CD14-positive monocyte (primary cell): ENCODE results near the gene NT5E. TPM values are rescaled to one million over a fixed set of nuclear protein-coding genes. Genes with fewer than 3 reads are reported as not detected.

ENCODE experiments used
- DNase-seq, 3 donors: peaks; one replicate each; pipeline ENCODE4 v3.0.0-alpha.2; 2011 to 2022
- H2AFZ ChIP-seq: 2 replicates; pipeline ENCODE4 v1.6.0; 2012; ENCODE audit warnings: mild to moderate bottlenecking, low read depth, low read length, inconsistent platforms; ENCODE audit not compliant: insufficient read depth, poor library complexity, severe bottlenecking
- H3K27ac ChIP-seq, 2 donors: 1 replicate in 1 of 2; 2 replicates in 1 of 2; pipeline ENCODE4 v1.5.1; 2012 to 2013; ENCODE audit warnings: low read length in 2 of 2, control low read depth in 1 of 2, inconsistent platforms in 1 of 2, low read depth in 1 of 2, mild to moderate bottlenecking in 1 of 2
- H3K27me3 ChIP-seq, 2 donors: one replicate each; pipeline versions ENCODE4 v1.6.0 to v1.6.1; 2011 to 2013; ENCODE audit warnings: low read length in 2 of 2; ENCODE audit not compliant: control insufficient read depth in 2 of 2, insufficient read depth in 2 of 2
- H3K36me3 ChIP-seq, 2 donors: replicated peaks in 1 of 2; 1 replicate in 1 of 2; 2 replicates in 1 of 2; pipeline versions ENCODE4 v1.5.1 to v1.6.1; 2012 to 2013; ENCODE audit warnings: low read length in 2 of 2, control low read depth in 1 of 2, inconsistent platforms in 1 of 2, mild to moderate bottlenecking in 1 of 2; ENCODE audit not compliant: insufficient read depth in 2 of 2, control insufficient read depth in 1 of 2
- H3K4me1 ChIP-seq, 2 donors: 1 replicate in 1 of 2; 2 replicates in 1 of 2; pipeline versions ENCODE4 v1.5.1 to v1.6.1; 2012 to 2013; ENCODE audit warnings: low read length in 2 of 2, control low read depth in 1 of 2, inconsistent platforms in 1 of 2, mild to moderate bottlenecking in 1 of 2, moderate library complexity in 1 of 2; ENCODE audit not compliant: insufficient read depth in 2 of 2, control insufficient read depth in 1 of 2
- H3K4me2 ChIP-seq: replicated peaks from 2 replicates; pipeline ENCODE3; 2012; ENCODE audit warnings: low read length, moderate library complexity, mild to moderate bottlenecking; ENCODE audit not compliant: poor library complexity, severe bottlenecking; ENCODE audit errors: extremely low read depth
- H3K4me3 ChIP-seq, 3 experiments: fragments of 200-600 bp in 1 of 3; sonication (generic) in 1 of 3; replicated peaks in 1 of 3; 1 replicate in 2 of 3; 2 replicates in 1 of 3; pipeline ENCODE4 v1.5.1; 2011 to 2013; ENCODE audit warnings: low read length in 3 of 3, mild to moderate bottlenecking in 3 of 3, control low read depth in 2 of 3, low read depth in 2 of 3, inconsistent platforms in 1 of 3, moderate library complexity in 1 of 3
- H3K79me2 ChIP-seq: 2 replicates; pipeline ENCODE4 v1.6.0; 2012; ENCODE audit warnings: mild to moderate bottlenecking, control low read depth, inconsistent platforms, low read length, moderate library complexity; ENCODE audit not compliant: insufficient read depth
- H3K9ac ChIP-seq: 2 replicates; pipeline ENCODE4 v1.6.0; 2017; ENCODE audit warnings: low read length, mild to moderate bottlenecking; ENCODE audit not compliant: insufficient read depth, poor library complexity, severe bottlenecking
- H3K9me3 ChIP-seq, 2 donors: replicated peaks in 1 of 2; 1 replicate in 1 of 2; 2 replicates in 1 of 2; pipeline versions ENCODE4 v1.5.1 to v1.6.1; 2012 to 2013; ENCODE audit warnings: low read length in 2 of 2, control low read depth in 1 of 2; ENCODE audit not compliant: control insufficient read depth in 1 of 2, insufficient read depth in 1 of 2
- H4K20me1 ChIP-seq: 2 replicates; pipeline ENCODE4 v1.6.0; 2012; ENCODE audit warnings: mild to moderate bottlenecking, low read length, control low read depth, moderate library complexity; ENCODE audit not compliant: insufficient read depth
- H3K27ac Mint-ChIP-seq, 7 donors: one replicate each; pipeline ENCODE4 v1.8.0; 2020; ENCODE audit warnings: mild to moderate bottlenecking in 7 of 7, mixed read lengths in 7 of 7, moderate library complexity in 6 of 7, inconsistent platforms in 2 of 7
- H3K27me3 Mint-ChIP-seq, 3 donors: one replicate each; pipeline ENCODE4 v1.8.0; 2021 to 2022; ENCODE audit warnings: low read depth in 3 of 3, mild to moderate bottlenecking in 3 of 3, mixed read lengths in 3 of 3, moderate library complexity in 3 of 3, inconsistent platforms in 1 of 3
- H3K36me3 Mint-ChIP-seq, 2 donors: one replicate each; pipeline ENCODE4 v1.8.0; 2020; ENCODE audit warnings: mixed read lengths in 2 of 2, inconsistent platforms in 1 of 2, mild to moderate bottlenecking in 1 of 2
- H3K4me1 Mint-ChIP-seq: one replicate; pipeline ENCODE4 v1.8.0; 2020; ENCODE audit warnings: mild to moderate bottlenecking, mixed read lengths
- H3K4me3 Mint-ChIP-seq, 2 donors: one replicate each; pipeline ENCODE4 v1.8.0; 2020; ENCODE audit warnings: mild to moderate bottlenecking in 2 of 2, mixed read lengths in 2 of 2, moderate library complexity in 1 of 2
- H3K9me3 Mint-ChIP-seq, 7 donors: one replicate each; pipeline ENCODE4 v1.8.0; 2020 to 2022; ENCODE audit warnings: mixed read lengths in 7 of 7, mild to moderate bottlenecking in 6 of 7, moderate library complexity in 6 of 7, inconsistent platforms in 2 of 7
- WGBS: methylation state at CpG from one replicate; pipeline ENCODE4 v1.1.5; 2013; ENCODE audit warnings: missing lambda C conversion rate; ENCODE audit not compliant: insufficient coverage; 5-methylcytosine and 5-hydroxymethylcytosine counted together
- intact Hi-C, 2 donors: fragments of 100-400 bp; cut with micrococcal nuclease; formaldehyde crosslinking; loops; one replicate each; pipeline versions ENCODE4 v1.15.0 to v1.15.1; 2023
- polyA plus RNA-seq, 3 donors: library from polyadenylated mRNA; depleted of rRNA in 1 of 3; unstranded in 2 of 3; stranded (reverse) in 1 of 3; fragments of 300-500 nt in 2 of 3; fragments of >200 nt in 1 of 3; fragmentation: Illumina TruSeq in 2 of 3; gene quantifications; 1 replicate in 2 of 3; 2 replicates in 1 of 3; pipeline ENCODE4 v1.2.3, GENCODE V29; 2012 to 2021
- TF ChIP-seq, protein P1 (sequence below): fragments of 200-600 bp; IDR thresholded peaks from one replicate; pipeline ENCODE4 v1.8.0; 2022; ENCODE audit warnings: antibody characterized with exemption, mild to moderate bottlenecking

The NT5E gene
- polyA plus RNA-seq, 3 donors: 0.14 to 0.18 TPM; not detected in 1

DNA sequence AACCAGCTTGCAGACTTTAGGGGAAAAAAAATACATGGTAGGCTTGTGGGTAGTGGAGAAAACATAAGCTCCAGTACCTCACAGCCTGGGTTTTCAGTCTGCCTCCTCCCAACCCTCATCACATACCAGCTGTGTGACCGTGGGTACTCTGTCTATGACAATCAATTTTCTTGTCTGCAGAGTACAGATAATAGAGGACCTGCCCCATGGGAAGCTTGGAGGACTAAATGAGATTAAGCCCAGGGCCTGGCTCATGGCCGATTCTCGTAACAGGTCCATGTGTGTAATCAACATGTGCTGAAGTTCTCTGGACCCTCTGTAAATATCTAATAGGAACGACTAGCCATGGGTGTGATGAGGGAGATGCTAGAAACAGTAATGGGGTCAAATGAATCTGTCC is 34.0 kb downstream of the NT5E start:
- intact Hi-C loops: no loop called here
- H3K79me2 ChIP-seq: no peaks in the 10 kb centered on the region
- Mint-ChIP-seq H3K9me3 (no peaks in the 10 kb centered on the region), H3K36me3 (no peaks in the 10 kb centered on the region), H3K27ac (no peak overlapping the region), H3K4me1 (peaks cover 2% of the 10 kb centered on the region), H3K4me3 (no peak overlapping the region), H3K27me3 (peaks cover 2 to 5% (median 4%) of the 10 kb centered on the region in 3 donors)
- no peak overlapping the region for H2AFZ ChIP-seq
- no CpG with 5 or more reads among the region's 4 CpGs for WGBS
- no peaks in the 10 kb centered on the region for H3K4me1 ChIP-seq
- H3K9me3 ChIP-seq: no peaks in the 10 kb centered on the region
- H4K20me1 ChIP-seq: no peaks in the 10 kb centered on the region
- no peak overlapping the region for H3K4me3 ChIP-seq
- DNase-seq: no peak
- H3K27me3 ChIP-seq: no peaks in the 10 kb centered on the region
- H3K36me3 ChIP-seq: no peaks in the 10 kb centered on the region
- no peak overlapping the region for H3K9ac ChIP-seq
- no peak overlapping the region for H3K4me2 ChIP-seq
- TF ChIP-seq, protein P1, sequence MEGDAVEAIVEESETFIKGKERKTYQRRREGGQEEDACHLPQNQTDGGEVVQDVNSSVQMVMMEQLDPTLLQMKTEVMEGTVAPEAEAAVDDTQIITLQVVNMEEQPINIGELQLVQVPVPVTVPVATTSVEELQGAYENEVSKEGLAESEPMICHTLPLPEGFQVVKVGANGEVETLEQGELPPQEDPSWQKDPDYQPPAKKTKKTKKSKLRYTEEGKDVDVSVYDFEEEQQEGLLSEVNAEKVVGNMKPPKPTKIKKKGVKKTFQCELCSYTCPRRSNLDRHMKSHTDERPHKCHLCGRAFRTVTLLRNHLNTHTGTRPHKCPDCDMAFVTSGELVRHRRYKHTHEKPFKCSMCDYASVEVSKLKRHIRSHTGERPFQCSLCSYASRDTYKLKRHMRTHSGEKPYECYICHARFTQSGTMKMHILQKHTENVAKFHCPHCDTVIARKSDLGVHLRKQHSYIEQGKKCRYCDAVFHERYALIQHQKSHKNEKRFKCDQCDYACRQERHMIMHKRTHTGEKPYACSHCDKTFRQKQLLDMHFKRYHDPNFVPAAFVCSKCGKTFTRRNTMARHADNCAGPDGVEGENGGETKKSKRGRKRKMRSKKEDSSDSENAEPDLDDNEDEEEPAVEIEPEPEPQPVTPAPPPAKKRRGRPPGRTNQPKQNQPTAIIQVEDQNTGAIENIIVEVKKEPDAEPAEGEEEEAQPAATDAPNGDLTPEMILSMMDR: no peak
- no peak overlapping the region for H3K27ac ChIP-seq

DNA sequence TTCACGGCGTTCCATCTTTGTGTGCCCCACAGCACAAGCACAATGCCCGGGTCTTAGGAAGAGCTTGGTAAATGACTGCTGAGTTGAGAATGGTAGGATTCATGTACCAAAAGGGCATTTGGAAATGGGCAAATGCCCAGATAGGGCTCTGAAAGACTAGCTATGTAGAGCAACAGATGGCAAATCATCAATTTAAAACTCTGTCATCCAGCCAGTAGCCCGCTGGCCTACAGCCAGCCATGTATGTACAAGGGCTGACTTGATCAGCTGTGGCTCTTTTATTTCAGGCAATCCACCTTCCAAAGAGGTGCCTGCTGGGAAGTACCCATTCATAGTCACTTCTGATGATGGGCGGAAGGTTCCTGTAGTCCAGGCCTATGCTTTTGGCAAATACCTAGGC is 35.1 kb downstream of the NT5E start:
- Histone ChIP-seq H3K9ac (no peak overlapping the region), H3K27ac (no peak overlapping the region), H3K79me2 (no peaks in the 10 kb centered on the region), H3K36me3 (no peaks in the 10 kb centered on the region), H3K4me2 (no peak overlapping the region), H4K20me1 (no peaks in the 10 kb centered on the region), H3K4me3 (no peak overlapping the region), H3K4me1 (no peaks in the 10 kb centered on the region), H3K27me3 (no peaks in the 10 kb centered on the region), H2AFZ (no peak overlapping the region), H3K9me3 (no peaks in the 10 kb centered on the region)
- 97% methylated on average over 5 of the region's 5 CpGs for WGBS
- TF ChIP-seq, protein P1: no peak
- Mint-ChIP-seq H3K36me3 (no peaks in the 10 kb centered on the region), H3K9me3 (no peaks in the 10 kb centered on the region), H3K27me3 (peaks cover 5 to 6% (median 6%) of the 10 kb centered on the region in 3 donors), H3K4me1 (peaks cover 2% of the 10 kb centered on the region), H3K4me3 (no peak overlapping the region), H3K27ac (no peak overlapping the region)
- intact Hi-C loops: loop anchor here in 1 of 2 donors (5.0 kb wide), 1 partner anchor 133 kb away; no protein-coding TSS in a partner anchor
- no peak for DNase-seq
